ENCODE data around the gene KPNA6. TPM values are rescaled to one million over a fixed set of nuclear protein-coding genes. Genes with fewer than 3 reads are reported as not detected.

The KPNA6 gene
- total RNA-seq, 1 donor from 2014 or later: 47.0 TPM

- DNase-seq (ENCODE audit: low read depth): no peak
- TF ChIP-seq CTCF (IDR thresholded peaks at IDR 0.05; ENCODE audit: insufficient read depth, low read length, poor library complexity, severe bottlenecking): no peak
- Histone ChIP-seq H3K36me3 (ENCODE audit: control insufficient read depth, insufficient read depth, low read length) (peaks cover 3% of the 10 kb centered on the region), H3K27me3 (ENCODE audit: control insufficient read depth, insufficient read depth, low read length) (no peaks in the 10 kb centered on the region), H3K4me3 (ENCODE audit: low read depth, low read length) (no peak overlapping the region)
Observed at GRCh38 chr1:32224285-32224684, 116.4 kb downstream of the KPNA6 start.

Other genes starting within 250 kb of the KPNA6 start
- gene PTP4A2, start 169.7 kb upstream of the KPNA6 start, total RNA-seq: 306 and 346 TPM in 2 replicates
- 95.8 and 110 TPM in 2 replicates for gene KHDRBS1, start 94.2 kb upstream of the KPNA6 start, total RNA-seq
- gene TMEM39B, start 35.1 kb upstream of the KPNA6 start, total RNA-seq: 5.2 and 5.8 TPM in 2 replicates
- gene TXLNA, start 71.6 kb downstream of the KPNA6 start, total RNA-seq: 69.6 and 74.8 TPM in 2 replicates
- 7.0 and 8.8 TPM in 2 replicates for gene CCDC28B, start 92.5 kb downstream of the KPNA6 start, total RNA-seq
- 2.5 and 5.3 TPM in 2 replicates for gene IQCC, start 97.6 kb downstream of the KPNA6 start, total RNA-seq
- gene DCDC2B, start 101.0 kb downstream of the KPNA6 start, total RNA-seq: not detected in 2 replicates
- 20.2 and 21.1 TPM in 2 replicates for gene TMEM234, start 114.3 kb downstream of the KPNA6 start, total RNA-seq
- gene EIF3I, start 114.4 kb downstream of the KPNA6 start, total RNA-seq: 265 and 275 TPM in 2 replicates
- 2.7 TPM in 1 of 2 replicates, not detected in the other for gene FAM167B, start 139.2 kb downstream of the KPNA6 start, total RNA-seq
- 6.2 and 10.3 TPM in 2 replicates for gene LCK, start 143.2 kb downstream of the KPNA6 start, total RNA-seq
- gene HDAC1, start 184.0 kb downstream of the KPNA6 start, total RNA-seq: 72.3 and 85.7 TPM in 2 replicates
- 184 and 187 TPM in 2 replicates for gene MARCKSL1, start 228.2 kb downstream of the KPNA6 start, total RNA-seq